Measurements from ENCODE around the gene EPHB2.

Gene EPHB2

GRCh38 chr1:22844621-22845020, 134.0 kb downstream of the EPHB2 start:
- TF ChIP-seq EZH2 (IDR thresholded peaks at IDR 0.05), result no peak
- no peak for TF ChIP-seq POLR2AphosphoS5 (IDR thresholded peaks at IDR 0.05; ENCODE audit: borderline replicate concordance, low read depth, low read length)
- no peak for TF ChIP-seq FOXP2 (optimal IDR thresholded peaks at IDR 0.05; ENCODE audit: control extremely low read depth, extremely low read length, insufficient read depth)
- no peaks in the 10 kb centered on the region for H3K9me3 ChIP-seq (ENCODE audit: low read depth, low read length)
- no peak for DNase-seq (ENCODE audit: low read depth, low spot score)
- no peak overlapping the region for H3K9ac ChIP-seq (ENCODE audit: insufficient read length)
- H3K27ac ChIP-seq, result no peak overlapping the region
- H3K36me3 ChIP-seq (ENCODE audit: insufficient read depth, low read length), result no peaks in the 10 kb centered on the region
- H3K4me3 ChIP-seq, result no peak overlapping the region

- no peaks in the 10 kb centered on the region for H3K9me3 ChIP-seq (ENCODE audit: low read depth, low read length)
- H3K9ac ChIP-seq (ENCODE audit: insufficient read length), result no peak overlapping the region
- H3K4me3 ChIP-seq, result no peak overlapping the region
- H3K27ac ChIP-seq, result no peak overlapping the region
- no peaks in the 10 kb centered on the region for H3K36me3 ChIP-seq (ENCODE audit: insufficient read depth, low read length)
- no peak for TF ChIP-seq FOXP2 (optimal IDR thresholded peaks at IDR 0.05; ENCODE audit: control extremely low read depth, extremely low read length, insufficient read depth)
- no peak for TF ChIP-seq EZH2 (IDR thresholded peaks at IDR 0.05)
- no peak for TF ChIP-seq POLR2AphosphoS5 (IDR thresholded peaks at IDR 0.05; ENCODE audit: borderline replicate concordance, low read depth, low read length)
- no peak for DNase-seq (ENCODE audit: low read depth, low spot score)
These were observed 134.8 kb downstream of the EPHB2 start for GRCh38 chr1:22845398-22845935.

- Histone ChIP-seq H3K9ac (ENCODE audit: insufficient read length) (no peak overlapping the region), H3K36me3 (ENCODE audit: insufficient read depth, low read length) (no peaks in the 10 kb centered on the region), H3K27ac (no peak overlapping the region), H3K9me3 (ENCODE audit: low read depth, low read length) (no peaks in the 10 kb centered on the region), H3K4me3 (no peak overlapping the region)
- no peak for DNase-seq (ENCODE audit: low read depth, low spot score)
- no peak for TF ChIP-seq POLR2AphosphoS5 (IDR thresholded peaks at IDR 0.05; ENCODE audit: borderline replicate concordance, low read depth, low read length)
- no peak for TF ChIP-seq FOXP2 (optimal IDR thresholded peaks at IDR 0.05; ENCODE audit: control extremely low read depth, extremely low read length, insufficient read depth)
- no peak for TF ChIP-seq EZH2 (IDR thresholded peaks at IDR 0.05)
These were observed 135.8 kb downstream of the EPHB2 start for GRCh38 chr1:22846458-22846857.

GRCh38 chr1:22847249-22847648, 136.6 kb downstream of the EPHB2 start:
- Histone ChIP-seq H3K36me3 (ENCODE audit: insufficient read depth, low read length) (no peaks in the 10 kb centered on the region), H3K4me3 (no peak overlapping the region), H3K9me3 (ENCODE audit: low read depth, low read length) (no peaks in the 10 kb centered on the region), H3K9ac (ENCODE audit: insufficient read length) (no peak overlapping the region), H3K27ac (no peak overlapping the region)
- no peak for DNase-seq (ENCODE audit: low read depth, low spot score)
- no peak for TF ChIP-seq FOXP2 (optimal IDR thresholded peaks at IDR 0.05; ENCODE audit: control extremely low read depth, extremely low read length, insufficient read depth)
- TF ChIP-seq POLR2AphosphoS5 (IDR thresholded peaks at IDR 0.05; ENCODE audit: borderline replicate concordance, low read depth, low read length), result no peak
- TF ChIP-seq EZH2 (IDR thresholded peaks at IDR 0.05), result no peak

- Histone ChIP-seq H3K27ac (no peak overlapping the region), H3K9ac (ENCODE audit: insufficient read length) (no peak overlapping the region), H3K36me3 (ENCODE audit: insufficient read depth, low read length) (no peaks in the 10 kb centered on the region), H3K4me3 (no peak overlapping the region), H3K9me3 (ENCODE audit: low read depth, low read length) (no peaks in the 10 kb centered on the region)
- no peak for DNase-seq (ENCODE audit: low read depth, low spot score)
- no peak for TF ChIP-seq FOXP2 (optimal IDR thresholded peaks at IDR 0.05; ENCODE audit: control extremely low read depth, extremely low read length, insufficient read depth)
- no peak for TF ChIP-seq EZH2 (IDR thresholded peaks at IDR 0.05)
- no peak for TF ChIP-seq POLR2AphosphoS5 (IDR thresholded peaks at IDR 0.05; ENCODE audit: borderline replicate concordance, low read depth, low read length)
These were observed 137.1 kb downstream of the EPHB2 start for GRCh38 chr1:22847709-22848108.

GRCh38 chr1:22848405-22848804, 137.8 kb downstream of the EPHB2 start:
- Histone ChIP-seq H3K9me3 (ENCODE audit: low read depth, low read length) (no peaks in the 10 kb centered on the region), H3K27ac (no peak overlapping the region), H3K36me3 (ENCODE audit: insufficient read depth, low read length) (no peaks in the 10 kb centered on the region), H3K9ac (ENCODE audit: insufficient read length) (no peak overlapping the region), H3K4me3 (no peak overlapping the region)
- no peak for TF ChIP-seq EZH2 (IDR thresholded peaks at IDR 0.05)
- DNase-seq (ENCODE audit: low read depth, low spot score), result no peak

GRCh38 chr1:22849770-22850169, 139.1 kb downstream of the EPHB2 start:
- H3K9ac ChIP-seq (ENCODE audit: insufficient read length), result no peak overlapping the region
- no peaks in the 10 kb centered on the region for H3K9me3 ChIP-seq (ENCODE audit: low read depth, low read length)
- no peak overlapping the region for H3K27ac ChIP-seq
- no peak overlapping the region for H3K4me3 ChIP-seq
- H3K36me3 ChIP-seq (ENCODE audit: insufficient read depth, low read length), result no peaks in the 10 kb centered on the region
- TF ChIP-seq EZH2 (IDR thresholded peaks at IDR 0.05) (no peak), POLR2AphosphoS5 (IDR thresholded peaks at IDR 0.05; ENCODE audit: borderline replicate concordance, low read depth, low read length) (no peak), FOXP2 (optimal IDR thresholded peaks at IDR 0.05; ENCODE audit: control extremely low read depth, extremely low read length, insufficient read depth) (no peak)
- DNase-seq (ENCODE audit: low read depth, low spot score), result no peak

GRCh38 chr1:22850281-22850680, 139.6 kb downstream of the EPHB2 start:
- Histone ChIP-seq H3K9me3 (ENCODE audit: low read depth, low read length) (no peaks in the 10 kb centered on the region), H3K4me3 (no peak overlapping the region), H3K27ac (no peak overlapping the region), H3K9ac (ENCODE audit: insufficient read length) (no peak overlapping the region), H3K36me3 (ENCODE audit: insufficient read depth, low read length) (no peaks in the 10 kb centered on the region)
- TF ChIP-seq FOXP2 (optimal IDR thresholded peaks at IDR 0.05; ENCODE audit: control extremely low read depth, extremely low read length, insufficient read depth) (no peak), EZH2 (IDR thresholded peaks at IDR 0.05) (no peak), POLR2AphosphoS5 (IDR thresholded peaks at IDR 0.05; ENCODE audit: borderline replicate concordance, low read depth, low read length) (no peak)
- no peak for DNase-seq (ENCODE audit: low read depth, low spot score)

GRCh38 chr1:22850681-22851080, 140.0 kb downstream of the EPHB2 start:
- Histone ChIP-seq H3K27ac (no peak overlapping the region), H3K9ac (ENCODE audit: insufficient read length) (no peak overlapping the region), H3K9me3 (ENCODE audit: low read depth, low read length) (no peaks in the 10 kb centered on the region), H3K4me3 (no peak overlapping the region), H3K36me3 (ENCODE audit: insufficient read depth, low read length) (no peaks in the 10 kb centered on the region)
- no peak for TF ChIP-seq FOXP2 (optimal IDR thresholded peaks at IDR 0.05; ENCODE audit: control extremely low read depth, extremely low read length, insufficient read depth)
- DNase-seq (ENCODE audit: low read depth, low spot score), result no peak

Measured in SK-N-MC (cell line).